Right lobe of liver (tissue), 6 donors: Measurements from ENCODE around the gene ABHD5. TPM values are rescaled to one million over a fixed set of nuclear protein-coding genes. Genes with fewer than 3 reads are reported as not detected.

Source experiments
- ATAC-seq, 4 donors: fragments of 200-7000 bp; cut with Tn5 transposase; one replicate each; pipeline ENCODE4 v1.9.1; 2020; ENCODE audit warnings: mild to moderate bottlenecking in 4 of 4, moderate library complexity in 4 of 4
- DNase-seq, 3 donors: peaks; one replicate each; pipeline ENCODE4 v3.0.0-alpha.2; 2020
- H3K27ac ChIP-seq, 3 donors: fragments of 200-600 bp; one replicate each; pipeline ENCODE4 v1.8.0; 2022
- H3K27me3 ChIP-seq, 2 donors: fragments of 200-600 bp; one replicate each; pipeline ENCODE4 v1.8.0; 2022
- H3K36me3 ChIP-seq, 4 donors: fragments of 200-600 bp; sonication (generic) in 1 of 4; one replicate each; pipeline versions ENCODE4 v1.5.1 to v1.8.0; 2017 to 2022; ENCODE audit warnings: control low read depth in 1 of 4
- H3K4me1 ChIP-seq, 4 donors: fragments of 200-600 bp; sonication (generic) in 1 of 4; one replicate each; pipeline versions ENCODE4 v1.5.1 to v1.8.0; 2017 to 2022; ENCODE audit warnings: control low read depth in 1 of 4
- H3K4me3 ChIP-seq, 3 donors: fragments of 200-600 bp; one replicate each; pipeline ENCODE4 v1.8.0; 2022
- H3K9me3 ChIP-seq, 4 donors: fragments of 200-600 bp; sonication (generic) in 1 of 4; one replicate each; pipeline versions ENCODE4 v1.5.1 to v1.8.0; 2017 to 2022; ENCODE audit warnings: control low read depth in 1 of 4
- POLR2A ChIP-seq: fragments of 450-650 bp; IDR thresholded peaks from one replicate; pipeline ENCODE4 v1.6.1; 2017; ENCODE audit warnings: antibody characterized with exemption, mild to moderate bottlenecking
- WGBS: methylation state at CpG from one replicate; pipeline ENCODE4 v1.1.6; 2018; ENCODE audit warnings: low coverage, low lambda C conversion rate; ENCODE audit not compliant: insufficient coverage; ENCODE audit errors: missing lambda C conversion rate; 5-methylcytosine and 5-hydroxymethylcytosine counted together
- intact Hi-C, 2 donors: fragments of 100-400 bp; cut with DNase I; formaldehyde crosslinking; loops; one replicate each; pipeline versions ENCODE4 v1.11.2 to v1.14.1; 2022
- total RNA-seq, 6 experiments: library from RNA; depleted of rRNA in 2 of 6; stranded (reverse); fragments of >200 nt in 2 of 6; fragmentation: NEBNext Ultra II Directional in 3 of 6; extraction: Animal tissue kit (Norgen Biotek cat#: 25700) in 3 of 6; gene quantifications; one replicate each; pipeline versions ENCODE4 v1.1.0 to v1.2.4, GENCODE V29; 2016 to 2023
- TF ChIP-seq, protein P1 (sequence below), 4 donors: fragments of 200-600 bp in 3 of 4; fragments of 450-650 bp in 1 of 4; IDR thresholded peaks; one replicate each; pipeline versions ENCODE4 v1.5.1 to v1.8.0; 2016 to 2022; ENCODE audit warnings: antibody characterized with exemption in 4 of 4, mild to moderate bottlenecking in 2 of 4
- donor health status: DM: no; HTN: yes; CAD: no.
- donor health status: DM: no; HTN: no; CAD: no.
- donor health status: DM: no; HTN: no; CAD: no.
- donor health status: DM: no; HTN: yes; CAD: no.
- donor health status: DM: no; HTN: yes; CAD: no.

Gene ABHD5
- total RNA-seq, 6 experiments from 2014 or later = 10.8 to 23.0 (median 14.6) TPM

DNA sequence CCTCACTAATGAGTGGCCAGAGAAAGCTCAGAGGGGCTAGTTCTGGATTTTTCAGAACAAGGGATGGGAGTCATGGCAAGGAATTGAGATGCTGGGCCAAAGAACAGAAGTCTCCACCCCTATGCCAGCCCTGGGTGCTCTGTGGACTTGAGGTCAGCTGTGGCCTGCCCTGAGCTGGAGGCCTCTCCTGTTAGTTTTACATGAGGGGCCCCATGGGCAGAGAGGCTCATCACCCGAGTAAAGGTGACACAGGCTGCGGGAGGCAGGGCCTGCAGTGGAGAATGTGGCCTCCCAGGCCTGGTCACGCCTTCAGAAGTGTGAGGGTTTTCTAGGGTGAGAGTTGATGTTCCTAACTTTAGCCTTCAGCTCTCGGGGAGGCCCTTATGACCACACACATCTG, 44.9 kb downstream of the ABHD5 start:
- Histone ChIP-seq H3K4me1 (peaks cover 0 to 29% (median 4%) of the 10 kb centered on the region in 4 donors), H3K4me3 (no peak overlapping the region), H3K27ac (no peak overlapping the region), H3K27me3 (no peaks in the 10 kb centered on the region), H3K9me3 (no peaks in the 10 kb centered on the region), H3K36me3 (no peaks in the 10 kb centered on the region)
- ATAC-seq (peak in 1 of 4 donors; percentile 16), DNase-seq (no peak)
- no peak for TF ChIP-seq POLR2A
- TF ChIP-seq, protein P1, sequence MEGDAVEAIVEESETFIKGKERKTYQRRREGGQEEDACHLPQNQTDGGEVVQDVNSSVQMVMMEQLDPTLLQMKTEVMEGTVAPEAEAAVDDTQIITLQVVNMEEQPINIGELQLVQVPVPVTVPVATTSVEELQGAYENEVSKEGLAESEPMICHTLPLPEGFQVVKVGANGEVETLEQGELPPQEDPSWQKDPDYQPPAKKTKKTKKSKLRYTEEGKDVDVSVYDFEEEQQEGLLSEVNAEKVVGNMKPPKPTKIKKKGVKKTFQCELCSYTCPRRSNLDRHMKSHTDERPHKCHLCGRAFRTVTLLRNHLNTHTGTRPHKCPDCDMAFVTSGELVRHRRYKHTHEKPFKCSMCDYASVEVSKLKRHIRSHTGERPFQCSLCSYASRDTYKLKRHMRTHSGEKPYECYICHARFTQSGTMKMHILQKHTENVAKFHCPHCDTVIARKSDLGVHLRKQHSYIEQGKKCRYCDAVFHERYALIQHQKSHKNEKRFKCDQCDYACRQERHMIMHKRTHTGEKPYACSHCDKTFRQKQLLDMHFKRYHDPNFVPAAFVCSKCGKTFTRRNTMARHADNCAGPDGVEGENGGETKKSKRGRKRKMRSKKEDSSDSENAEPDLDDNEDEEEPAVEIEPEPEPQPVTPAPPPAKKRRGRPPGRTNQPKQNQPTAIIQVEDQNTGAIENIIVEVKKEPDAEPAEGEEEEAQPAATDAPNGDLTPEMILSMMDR (IDR thresholded peaks at IDR 0.05) = no peak
- WGBS = 93% methylated on average over 3 of the region's 4 CpGs
- intact Hi-C loops = no loop called here

DNA sequence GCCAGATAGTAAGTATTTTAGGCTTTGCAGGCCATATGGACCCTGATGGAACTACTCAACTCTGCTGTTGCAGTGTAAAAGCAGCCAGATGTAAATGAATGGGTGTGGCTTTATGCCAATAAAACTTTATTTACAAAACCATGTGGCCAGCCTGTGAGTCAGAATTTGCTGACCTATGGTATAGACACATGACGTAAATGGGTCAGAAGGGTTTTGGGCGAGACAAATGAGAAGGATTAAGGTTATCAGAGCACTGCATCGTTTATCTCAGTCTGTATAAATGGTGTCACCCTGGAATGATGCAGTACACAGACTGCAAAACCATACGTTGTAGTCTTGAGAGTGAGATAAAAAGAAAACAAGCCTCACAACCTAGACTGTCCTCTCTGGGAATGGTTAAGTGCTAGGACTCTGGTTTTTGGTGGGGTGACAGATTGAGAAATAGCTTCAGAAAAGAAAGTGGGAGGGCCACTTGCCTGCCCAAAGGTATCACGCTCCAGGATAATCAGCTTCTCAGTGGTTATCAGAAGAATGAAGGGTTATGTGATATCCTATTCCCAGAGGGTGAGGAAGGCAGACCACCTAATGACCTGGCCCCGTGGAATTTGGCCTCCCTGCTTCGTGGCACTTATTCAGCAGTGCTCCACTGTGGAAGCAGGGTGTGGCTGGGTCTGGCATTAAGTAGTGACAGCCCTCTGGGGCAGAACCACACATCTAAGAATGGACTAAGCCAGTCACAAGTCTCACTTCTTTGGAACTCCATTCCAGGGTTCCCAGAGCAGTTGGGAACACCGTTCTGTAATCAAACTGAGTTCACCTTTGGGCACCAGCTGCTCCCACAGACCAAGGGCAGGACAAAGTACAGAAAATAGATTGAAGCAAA, 46.1 kb downstream of the ABHD5 start:
- TF ChIP-seq POLR2A = no peak
- TF ChIP-seq, protein P1 (IDR thresholded peaks at IDR 0.05) = no peak
- Histone ChIP-seq H3K27me3 (no peaks in the 10 kb centered on the region), H3K27ac (peak overlapping the region in 2 of 3 donors; percentile 68 to 74), H3K4me3 (no peak overlapping the region), H3K36me3 (no peaks in the 10 kb centered on the region), H3K4me1 (peaks cover 0 to 29% (median 4%) of the 10 kb centered on the region in 4 donors), H3K9me3 (no peaks in the 10 kb centered on the region)
- intact Hi-C loops = no loop called here
- ATAC-seq (peak; percentile 59 to 78 (median 76)), DNase-seq (peak in 1 of 3 donors; percentile 63)
- WGBS = 56% methylated on average over 6 of the region's 8 CpGs

DNA sequence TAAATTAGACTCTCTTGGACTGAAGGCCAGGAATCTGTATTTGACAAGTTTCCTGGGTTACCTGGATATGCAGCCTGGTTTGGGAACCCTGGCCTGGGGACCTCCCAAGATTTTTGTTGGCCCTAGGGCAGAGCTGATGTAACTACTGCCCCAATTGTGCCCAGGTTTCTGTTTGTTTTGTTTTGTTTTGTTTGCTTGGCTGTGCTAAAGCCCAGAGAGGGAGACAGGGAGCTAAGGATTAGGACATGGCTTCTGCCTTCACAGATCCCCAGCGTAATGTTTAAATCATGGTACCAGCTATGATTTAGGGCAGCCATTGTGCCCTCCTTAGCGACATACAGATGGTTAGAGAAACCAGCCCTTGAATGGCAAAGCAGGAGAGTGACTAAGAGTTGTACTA, 47.6 kb downstream of the ABHD5 start:
- 50% methylated on average over 1 of the region's 2 CpGs for WGBS

DNA sequence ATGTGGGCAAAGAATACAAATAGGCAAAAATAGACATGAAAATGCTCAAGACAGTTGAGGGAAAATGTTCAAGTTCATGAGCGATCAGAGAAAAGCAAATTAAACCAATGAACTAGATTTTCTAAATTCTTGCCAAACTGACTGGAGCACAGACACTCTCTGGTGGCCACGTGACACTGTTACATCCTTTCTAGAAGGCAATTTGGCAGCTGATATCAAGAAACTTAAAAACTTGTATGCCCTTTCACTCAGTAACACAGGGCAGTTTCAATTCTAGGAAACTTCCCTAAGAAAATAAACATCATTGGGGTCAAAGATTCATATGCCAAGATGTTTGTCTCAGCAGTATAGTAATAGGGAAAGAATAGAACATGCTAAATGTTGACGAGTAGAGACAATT, 52.2 kb downstream of the ABHD5 start:
- Histone ChIP-seq H3K27me3 (no peaks in the 10 kb centered on the region), H3K36me3 (no peaks in the 10 kb centered on the region), H3K9me3 (no peaks in the 10 kb centered on the region), H3K27ac (no peak overlapping the region), H3K4me1 (peaks cover 0 to 24% (median 5%) of the 10 kb centered on the region in 4 donors), H3K4me3 (no peak overlapping the region)
- TF ChIP-seq, protein P1 (IDR thresholded peaks at IDR 0.05) = peak in 2 of 4 donors; percentile 27 to 28
- no peak for TF ChIP-seq POLR2A
- ATAC-seq = peak; percentile 44 to 72 (median 68)
- intact Hi-C loops = no loop called here
- WGBS = 23% methylated on average over 3 of the region's 3 CpGs
- DNase-seq = no peak

More for the DNA sequence above, 47.6 kb downstream of the ABHD5 start:
- ATAC-seq = peak; percentile 84 to 91 (median 88)
- peak overlapping the region in 2 of 3 donors; percentile 68 to 74 for H3K27ac ChIP-seq
- H3K9me3 ChIP-seq = no peaks in the 10 kb centered on the region
- DNase-seq = peak in 1 of 3 donors; percentile 71
- no peak overlapping the region for H3K4me3 ChIP-seq
- intact Hi-C loops = no loop called here
- no peaks in the 10 kb centered on the region for H3K27me3 ChIP-seq
- H3K36me3 ChIP-seq = no peaks in the 10 kb centered on the region
- H3K4me1 ChIP-seq = peaks cover 0 to 39% (median 8%) of the 10 kb centered on the region in 4 donors
- TF ChIP-seq POLR2A = no peak
- TF ChIP-seq, protein P1 (IDR thresholded peaks at IDR 0.05) = peak in 2 of 4 donors; percentile 6 to 15
